Measurements from ENCODE around the gene MEOX2. TPM values are rescaled to one million over a fixed set of nuclear protein-coding genes. Genes with fewer than 3 reads are reported as not detected.

The MEOX2 gene
- total RNA-seq (2021): not detected in 2 replicates
- long read RNA-seq: 0 reads

DNA sequence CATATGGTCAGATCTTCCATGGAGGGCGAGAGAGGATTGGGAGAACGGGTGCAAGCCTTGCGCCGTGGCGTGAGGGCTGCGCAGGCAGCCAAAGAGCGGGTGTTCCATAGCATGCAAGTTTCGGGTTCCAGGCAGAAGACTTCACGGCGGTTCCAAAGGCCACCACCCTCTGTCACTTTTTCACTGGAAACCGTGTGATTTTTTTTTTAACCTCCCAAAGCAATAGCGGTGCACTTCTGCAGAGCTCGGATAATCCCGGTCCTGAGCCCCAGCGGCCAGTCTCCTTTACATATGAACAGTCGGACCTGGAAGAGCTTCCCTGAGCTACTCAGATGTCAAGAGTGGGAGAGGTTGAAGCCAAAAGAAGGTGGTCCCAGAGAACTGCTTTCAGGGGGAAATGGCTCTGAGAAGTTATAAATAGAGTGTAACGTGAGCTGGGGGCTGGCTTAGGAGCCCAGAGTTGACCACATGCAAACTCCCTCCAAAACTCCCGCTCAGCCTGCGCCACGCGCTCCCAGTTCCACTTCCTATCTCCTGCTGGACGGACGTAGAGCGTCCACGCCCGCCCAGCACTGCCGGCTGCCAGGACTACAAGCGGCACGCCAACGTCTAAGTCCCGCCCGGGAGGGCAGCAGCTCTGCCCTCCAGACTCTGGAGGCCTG lies at the start of gene MEOX2:
Gene MEOX2 (minus strand): TSS at position 389 of the 662 bp plus-strand sequence. CDS start 281 bp downstream, at position 108.
- Histone ChIP-seq H4K91ac (ENCODE audit: insufficient read length, low read depth, low read length) (no peak within 1 kb of the TSS), H2AFZ (ENCODE audit: low read length) (peak within 1 kb of the TSS; percentile 96), H3K9me3 (ENCODE audit: control insufficient read depth, low read depth, low read length) (no peaks in the 10 kb centered on the region), H3K27ac (ENCODE audit: insufficient read length, low read depth, low read length) (no peak within 1 kb of the TSS), H3K9ac (ENCODE audit: extremely low read depth, insufficient read length, low read length) (no peak within 1 kb of the TSS), H3K23me2 (ENCODE audit: insufficient read length, low read depth, low read length, poor library complexity, severe bottlenecking) (peaks cover 29% of the 10 kb centered on the region), H3T11ph (ENCODE audit: low read length) (no peak within 1 kb of the TSS), H4K8ac (replicated peaks; ENCODE audit: insufficient read length, low read depth, low read length) (no peak within 1 kb of the TSS), H3K79me1 (ENCODE audit: insufficient read depth, low read depth, low read length, poor library complexity, severe bottlenecking) (no peaks in the 10 kb centered on the region), H3K4ac (ENCODE audit: low read depth, low read length) (no peak within 1 kb of the TSS), H2BK5ac (ENCODE audit: insufficient read length, low read length) (no peak within 1 kb of the TSS), H3K4me2 (ENCODE audit: insufficient read depth, insufficient read length, low read length) (peak within 1 kb of the TSS; percentile 99), H3K79me2 (ENCODE audit: insufficient read depth, low read length) (no peaks in the 10 kb centered on the region), H2BK12ac (ENCODE audit: insufficient read length, low read depth, low read length) (no peak within 1 kb of the TSS), H2BK120ac (ENCODE audit: low read depth, low read length, poor library complexity, severe bottlenecking) (no peak within 1 kb of the TSS), H2AK5ac (ENCODE audit: insufficient read length, low read length) (no peak within 1 kb of the TSS), H4K20me1 (ENCODE audit: control insufficient read depth, insufficient read depth, insufficient read length) (peaks cover 6% of the 10 kb centered on the region), H3K27me3 (ENCODE audit: insufficient read depth, low read length) (peaks cover 35% of the 10 kb centered on the region), H4K5ac (ENCODE audit: insufficient read length, low read depth, low read length) (no peak within 1 kb of the TSS), H3K23ac (ENCODE audit: insufficient read length, low read depth, low read length) (no peak within 1 kb of the TSS), H2BK20ac (ENCODE audit: low read depth, low read length, poor library complexity, severe bottlenecking) (no peak within 1 kb of the TSS), H3K18ac (ENCODE audit: insufficient read length, low read depth, low read length) (no peak within 1 kb of the TSS), H3K14ac (ENCODE audit: insufficient read depth, low read length) (no peak within 1 kb of the TSS), H3K4me1 (ENCODE audit: insufficient read depth, low read length) (peaks cover 6% of the 10 kb centered on the region; the same call in 1 of the 2 replicates), H2BK15ac (ENCODE audit: low read depth, low read length) (no peak within 1 kb of the TSS), H3K56ac (ENCODE audit: insufficient read length, low read depth, low read length) (no peak within 1 kb of the TSS)
- DNase-seq: peak; percentile 52
- peak within 1 kb of the TSS; percentile 67 to 83 for H3K4me3 Mint-ChIP-seq
- peaks cover 72% of the 10 kb centered on the region for H3K27me3 Mint-ChIP-seq (ENCODE audit: low read depth)
- no peaks in the 10 kb centered on the region for H3K36me3 Mint-ChIP-seq (ENCODE audit: insufficient read depth in 1 of 3, low read depth in 3 of 3)
- H3K9me3 Mint-ChIP-seq: no peaks in the 10 kb centered on the region; a peak in 1 of 5 replicates
- H3K4me1 Mint-ChIP-seq: peaks cover 38 to 44% of the 10 kb centered on the region in 2 experiments
- TF ChIP-seq, protein P1, sequence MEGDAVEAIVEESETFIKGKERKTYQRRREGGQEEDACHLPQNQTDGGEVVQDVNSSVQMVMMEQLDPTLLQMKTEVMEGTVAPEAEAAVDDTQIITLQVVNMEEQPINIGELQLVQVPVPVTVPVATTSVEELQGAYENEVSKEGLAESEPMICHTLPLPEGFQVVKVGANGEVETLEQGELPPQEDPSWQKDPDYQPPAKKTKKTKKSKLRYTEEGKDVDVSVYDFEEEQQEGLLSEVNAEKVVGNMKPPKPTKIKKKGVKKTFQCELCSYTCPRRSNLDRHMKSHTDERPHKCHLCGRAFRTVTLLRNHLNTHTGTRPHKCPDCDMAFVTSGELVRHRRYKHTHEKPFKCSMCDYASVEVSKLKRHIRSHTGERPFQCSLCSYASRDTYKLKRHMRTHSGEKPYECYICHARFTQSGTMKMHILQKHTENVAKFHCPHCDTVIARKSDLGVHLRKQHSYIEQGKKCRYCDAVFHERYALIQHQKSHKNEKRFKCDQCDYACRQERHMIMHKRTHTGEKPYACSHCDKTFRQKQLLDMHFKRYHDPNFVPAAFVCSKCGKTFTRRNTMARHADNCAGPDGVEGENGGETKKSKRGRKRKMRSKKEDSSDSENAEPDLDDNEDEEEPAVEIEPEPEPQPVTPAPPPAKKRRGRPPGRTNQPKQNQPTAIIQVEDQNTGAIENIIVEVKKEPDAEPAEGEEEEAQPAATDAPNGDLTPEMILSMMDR (conservative IDR thresholded peaks at IDR 0.05): no peak
- no peak within 1 kb of the TSS for H3K27ac Mint-ChIP-seq
- no CpG with 5 or more reads among the region's 32 CpGs for WGBS (ENCODE audit: extremely low coverage, insufficient read length, low lambda C conversion rate)
